ENCODE data around the gene CYP2C19.

The CYP2C19 gene

DNA sequence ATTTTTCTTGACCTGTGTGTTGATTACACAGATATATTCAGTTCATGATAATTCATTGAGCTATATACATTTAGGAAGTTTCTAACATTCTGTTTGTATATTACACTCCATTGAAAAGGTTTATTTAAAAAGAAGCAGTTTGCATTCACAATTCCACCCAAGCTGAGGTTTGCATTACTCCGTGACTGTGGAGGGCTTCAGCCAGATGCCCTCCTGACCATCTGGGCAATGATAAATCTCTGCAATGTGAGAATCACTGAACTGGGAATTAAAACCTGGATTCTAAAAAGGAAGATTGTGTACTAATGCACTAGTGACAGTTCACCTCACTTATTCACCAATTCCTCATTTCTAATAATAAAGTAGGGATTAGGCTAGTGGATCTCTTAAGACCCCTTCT is 139.6 kb downstream of the CYP2C19 start:
- TF ChIP-seq EZH2 (IDR thresholded peaks at IDR 0.05) (no peak), POLR2AphosphoS5 (IDR thresholded peaks at IDR 0.05; ENCODE audit: borderline replicate concordance, low read depth, low read length) (no peak), FOXP2 (optimal IDR thresholded peaks at IDR 0.05; ENCODE audit: control extremely low read depth, extremely low read length, insufficient read depth) (no peak)
- Histone ChIP-seq H3K9ac (ENCODE audit: insufficient read length) (no peak overlapping the region), H3K4me3 (no peak overlapping the region), H3K9me3 (ENCODE audit: low read depth, low read length) (no peaks in the 10 kb centered on the region), H3K27ac (no peak overlapping the region), H3K36me3 (ENCODE audit: insufficient read depth, low read length) (no peaks in the 10 kb centered on the region)
- no peak for DNase-seq (ENCODE audit: low read depth, low spot score)

DNA sequence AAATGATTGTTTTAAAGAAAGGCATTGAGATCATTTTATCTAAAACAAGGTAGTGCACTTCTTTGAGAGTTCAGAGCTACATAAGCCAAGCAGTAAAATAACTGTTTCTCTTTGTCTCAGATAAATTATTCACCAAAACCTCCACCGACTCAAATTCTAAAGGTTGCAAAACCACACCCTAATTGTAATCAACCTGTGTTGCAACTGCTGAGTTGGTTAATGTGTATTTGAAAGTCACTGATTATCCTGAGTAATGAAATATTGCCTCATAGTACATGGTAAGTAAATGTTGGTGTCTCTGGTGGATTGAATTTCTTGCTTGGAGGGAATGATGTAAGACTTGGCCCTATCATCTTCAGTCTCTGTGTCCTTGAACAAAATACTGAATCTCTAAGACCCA is 140.1 kb downstream of the CYP2C19 start:
- no peak for TF ChIP-seq FOXP2 (optimal IDR thresholded peaks at IDR 0.05; ENCODE audit: control extremely low read depth, extremely low read length, insufficient read depth)
- TF ChIP-seq EZH2 (IDR thresholded peaks at IDR 0.05): no peak
- TF ChIP-seq POLR2AphosphoS5 (IDR thresholded peaks at IDR 0.05; ENCODE audit: borderline replicate concordance, low read depth, low read length): no peak
- H3K9ac ChIP-seq (ENCODE audit: insufficient read length): no peak overlapping the region
- no peaks in the 10 kb centered on the region for H3K9me3 ChIP-seq (ENCODE audit: low read depth, low read length)
- H3K4me3 ChIP-seq: no peak overlapping the region
- H3K36me3 ChIP-seq (ENCODE audit: insufficient read depth, low read length): no peaks in the 10 kb centered on the region
- no peak overlapping the region for H3K27ac ChIP-seq
- DNase-seq (ENCODE audit: low read depth, low spot score): no peak

All from SK-N-MC (cell line).